NCI-H510A treated with DMSO at 0.1 percent for 48 hours (cell line): ENCODE measurements around the gene BHMT2.

Experiments
- DNase-seq: peaks from one replicate; lab custom pipeline; 2025; lab: John Stamatoyannopoulos, UW

The BHMT2 gene

DNA sequence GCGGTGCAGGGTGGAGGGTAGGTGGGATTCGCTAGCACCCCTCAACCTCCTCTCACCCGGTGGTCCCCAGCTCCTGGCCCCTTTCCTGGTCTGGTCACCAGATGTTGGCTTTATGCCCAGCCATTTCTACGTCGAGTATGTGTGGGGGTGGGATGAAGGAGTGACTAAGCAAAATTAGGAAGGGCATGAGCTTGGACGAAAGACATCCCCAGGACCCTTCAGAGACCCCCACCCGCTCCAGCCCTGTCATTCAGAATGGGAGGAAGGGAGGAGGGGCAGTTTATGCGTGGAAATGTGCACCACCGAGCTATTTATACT is 742 bp downstream of the BHMT2 start:
- peak; percentile 20 for DNase-seq

DNA sequence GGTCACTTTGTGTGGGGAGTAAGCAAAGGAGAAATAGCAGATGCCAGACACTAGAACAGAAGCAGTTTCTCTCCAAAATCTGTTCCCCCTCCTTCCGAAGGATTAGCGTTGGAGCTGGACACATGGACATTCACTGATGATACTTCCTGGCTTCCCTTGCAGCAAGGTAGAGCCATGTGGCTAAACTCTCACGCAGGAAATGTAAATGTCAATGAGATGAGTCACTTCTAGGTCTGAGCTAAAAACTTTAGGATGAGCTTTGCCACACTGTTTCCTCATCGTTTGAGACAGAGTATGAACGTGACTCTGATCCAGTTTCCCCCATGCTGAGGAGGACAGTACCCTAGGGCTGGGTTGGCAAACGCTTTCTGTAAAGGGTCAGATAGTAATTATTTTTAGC is 5.1 kb downstream of the BHMT2 start:
- no peak for DNase-seq

DNA sequence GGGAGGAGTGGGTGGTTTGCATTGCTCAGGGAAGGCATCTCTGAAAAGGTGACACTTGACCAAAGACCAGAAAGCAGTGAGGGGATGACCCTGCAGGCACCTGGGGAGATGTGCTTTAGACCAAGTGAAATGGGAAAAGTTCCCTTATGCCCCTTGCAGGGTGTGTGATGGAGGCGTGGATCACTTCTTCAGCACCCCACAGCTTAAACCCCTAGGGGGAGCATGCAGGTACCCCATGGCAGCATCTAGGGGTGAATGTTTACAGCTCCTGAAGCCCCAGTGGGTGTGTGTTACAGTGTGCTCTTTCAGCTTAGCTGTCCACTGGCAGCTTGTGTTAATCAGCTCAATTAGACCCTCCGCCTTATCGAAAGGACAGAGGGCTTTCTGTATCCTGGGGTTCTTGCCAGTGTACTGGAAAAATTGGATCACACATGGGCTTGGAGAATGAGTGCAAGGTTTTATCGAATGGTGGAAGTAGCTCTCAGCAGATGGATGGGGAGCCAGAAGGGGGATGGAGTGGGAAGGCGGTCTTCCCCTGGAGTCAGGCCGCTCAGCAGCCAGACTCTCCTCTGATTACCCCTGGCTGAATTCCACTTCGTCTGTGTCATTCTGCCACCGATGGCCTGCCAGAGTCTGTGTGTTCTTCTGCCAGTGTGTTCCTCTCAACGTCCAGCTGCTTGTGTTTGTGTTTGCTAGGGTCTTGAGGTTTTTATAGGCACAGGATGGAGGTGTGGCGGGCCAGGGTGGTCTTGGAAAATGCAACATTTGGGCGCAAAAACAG is 6.3 kb downstream of the BHMT2 start:
- DNase-seq = no peak

DNA sequence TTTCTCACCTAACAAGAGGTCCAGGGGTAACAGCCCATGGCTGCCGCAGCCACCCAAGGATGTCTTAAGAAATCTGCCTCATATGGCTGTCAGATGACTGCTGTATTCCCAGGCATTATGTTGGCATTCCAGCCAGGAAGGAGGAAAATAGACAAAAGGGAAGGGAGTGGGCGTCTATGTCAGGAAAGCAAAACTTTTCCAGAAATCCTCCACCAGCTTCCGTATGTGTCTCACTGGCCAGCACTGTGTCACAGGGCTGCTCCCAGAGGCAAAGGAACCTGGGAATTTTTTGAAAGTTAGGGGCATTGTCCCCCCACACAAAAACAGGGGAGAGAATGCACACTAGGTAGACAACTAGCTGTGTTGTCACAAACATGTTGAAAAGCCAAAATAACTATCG is 7.3 kb downstream of the BHMT2 start:
- DNase-seq = no peak

DNA sequence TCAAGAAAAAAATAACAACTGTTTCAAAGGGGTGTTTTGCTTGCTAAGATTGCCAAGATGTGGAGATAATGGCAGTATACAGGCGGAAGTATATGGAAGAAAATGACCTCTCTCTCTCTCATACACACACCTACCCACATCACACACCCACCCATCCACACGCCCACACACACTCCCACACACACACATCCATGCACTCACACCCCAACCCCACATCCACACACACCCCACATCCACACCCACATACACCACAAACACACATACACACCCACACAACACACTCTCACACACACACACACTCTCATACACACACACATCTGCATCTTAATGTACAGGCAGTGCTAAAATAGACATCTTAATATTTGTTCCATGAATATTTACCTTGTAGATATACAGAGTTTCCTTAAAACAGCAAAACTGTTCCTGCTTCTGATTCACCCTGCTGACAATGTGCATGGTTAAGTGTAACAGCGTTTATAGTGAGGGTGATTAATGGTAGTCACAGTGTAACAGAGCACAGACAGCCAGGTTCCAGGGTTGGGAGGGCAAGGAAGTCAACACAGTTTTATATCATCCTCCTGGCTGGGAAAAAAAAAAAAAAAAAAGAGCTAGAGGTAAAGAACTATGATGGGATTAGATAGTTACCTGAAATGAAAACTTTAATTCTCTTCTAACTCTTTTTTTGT is 8.3 kb downstream of the BHMT2 start:
- no peak for DNase-seq

DNA sequence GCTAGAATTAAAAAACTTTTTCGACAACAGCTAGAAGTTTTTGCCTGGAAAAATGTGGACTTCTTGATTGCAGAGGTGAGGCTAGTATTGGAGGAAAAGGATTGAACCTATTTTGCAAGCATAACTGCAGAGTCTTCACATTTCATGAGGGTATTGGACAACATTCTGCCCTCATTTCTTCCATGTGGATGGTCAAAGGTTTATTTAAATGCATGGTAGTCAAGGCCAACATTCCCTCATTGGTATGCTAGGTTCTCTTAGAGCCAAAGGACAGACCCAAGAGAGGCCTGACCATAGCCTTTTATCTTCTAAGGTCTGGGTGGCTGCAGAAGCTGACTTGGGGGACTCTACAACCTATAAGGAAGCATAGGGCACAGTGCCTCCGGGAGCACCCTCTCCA is 11.2 kb downstream of the BHMT2 start:
- DNase-seq = no peak

DNA sequence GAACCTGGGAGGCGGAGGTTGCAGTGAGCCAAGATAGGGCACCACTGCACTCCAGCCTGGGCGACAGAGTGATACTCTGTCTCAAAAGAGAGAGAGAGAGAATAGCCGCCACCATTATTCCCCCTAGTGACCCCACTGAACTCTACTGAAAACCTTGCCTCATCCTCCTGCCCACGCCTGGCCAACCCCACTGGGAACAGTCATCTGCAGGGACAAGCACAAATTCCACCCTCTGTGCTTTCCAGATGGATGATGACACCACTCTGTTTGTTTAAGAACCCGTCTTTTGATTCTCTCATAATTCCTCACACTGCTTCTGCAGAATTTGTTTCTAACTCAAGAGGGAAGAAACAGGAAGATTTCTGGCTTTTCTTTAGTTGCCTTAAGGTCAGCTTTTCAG is 12.2 kb downstream of the BHMT2 start:
- no peak for DNase-seq

GRCh38 chr5:79086116-79086515 is 16.5 kb downstream of the BHMT2 start:
- no peak for DNase-seq

DNA sequence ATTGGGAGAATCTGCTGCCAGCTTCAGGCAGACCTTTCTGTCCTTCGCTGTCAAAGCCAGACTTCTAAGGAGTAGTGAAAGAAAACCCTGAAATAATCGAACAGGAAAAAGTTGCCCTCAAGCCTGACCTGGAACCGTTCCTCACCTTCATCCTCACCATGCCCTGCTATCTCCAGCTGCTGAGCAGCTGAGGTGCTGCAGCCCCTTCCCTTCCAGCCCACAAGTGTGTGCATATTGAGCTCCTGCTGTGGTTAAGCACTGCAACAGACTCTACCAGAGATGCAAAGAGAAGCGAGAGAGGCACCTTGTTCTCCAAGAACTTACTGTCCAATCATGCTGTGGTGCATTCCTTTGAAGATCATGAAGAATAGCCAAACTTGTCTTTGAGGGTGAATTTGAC is 18.9 kb downstream of the BHMT2 start:
- DNase-seq = no peak

DNA sequence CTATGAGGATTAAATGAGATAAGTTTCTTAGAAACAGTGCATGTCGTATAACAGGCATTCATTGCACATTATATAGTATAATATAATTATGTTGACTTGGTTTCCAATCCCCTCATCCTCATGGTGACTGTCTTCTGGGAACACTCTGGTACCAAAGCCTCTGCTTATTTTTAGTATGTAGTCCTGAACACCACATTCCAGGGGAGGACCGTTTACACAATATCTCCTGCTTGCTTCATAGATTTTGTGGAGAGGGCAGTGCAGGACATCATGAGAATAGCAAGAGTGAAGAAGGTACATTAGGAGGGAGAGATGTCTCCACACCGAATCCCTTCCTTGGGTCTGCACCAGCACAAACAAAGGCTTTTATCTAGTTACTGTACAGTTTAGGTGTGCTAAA is 21.5 kb downstream of the BHMT2 start:
- DNase-seq = no peak

DNA sequence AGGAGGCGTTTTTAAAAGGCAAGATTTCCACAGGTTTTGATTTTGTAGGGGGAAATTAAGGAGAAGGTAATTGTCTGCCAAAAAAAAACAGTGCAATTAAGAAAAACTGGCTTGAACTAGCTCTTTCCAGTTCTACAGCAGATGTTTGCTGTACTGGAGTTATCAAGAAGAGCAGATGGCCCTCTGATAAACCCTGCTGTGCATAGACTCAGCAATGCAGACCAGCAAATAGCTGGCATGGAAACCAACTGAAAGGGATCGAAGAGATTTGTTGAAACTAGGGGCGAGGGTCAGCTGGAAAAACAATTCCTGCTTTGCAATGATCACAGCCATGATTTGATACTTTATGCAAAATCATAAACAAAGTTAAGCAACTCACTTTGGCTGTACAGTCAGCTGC is 24.2 kb downstream of the BHMT2 start:
- peak; percentile 25 for DNase-seq

DNA sequence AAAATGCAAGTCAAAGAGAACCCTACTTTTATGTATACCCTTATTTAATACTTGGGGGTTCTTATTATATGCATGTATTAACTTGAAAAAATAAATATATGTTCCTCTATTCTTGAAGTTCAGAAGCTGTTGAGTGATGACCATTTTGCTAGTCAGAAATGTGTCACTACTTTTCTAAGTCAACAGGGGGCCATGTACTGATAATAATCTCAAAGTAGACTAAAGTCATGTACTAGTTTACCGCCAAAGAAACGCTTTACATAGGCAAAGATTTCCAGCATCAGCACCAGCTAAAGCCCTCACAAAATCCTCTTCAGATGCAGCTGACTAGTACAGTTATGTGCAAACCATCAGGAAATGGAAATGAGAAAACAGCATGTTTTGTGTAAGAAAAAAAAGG is 36.3 kb downstream of the BHMT2 start:
- DNase-seq = no peak

- DNase-seq = no peak
Measured at GRCh38 chr5:79107020-79107796, 37.6 kb downstream of the BHMT2 start.

DNA sequence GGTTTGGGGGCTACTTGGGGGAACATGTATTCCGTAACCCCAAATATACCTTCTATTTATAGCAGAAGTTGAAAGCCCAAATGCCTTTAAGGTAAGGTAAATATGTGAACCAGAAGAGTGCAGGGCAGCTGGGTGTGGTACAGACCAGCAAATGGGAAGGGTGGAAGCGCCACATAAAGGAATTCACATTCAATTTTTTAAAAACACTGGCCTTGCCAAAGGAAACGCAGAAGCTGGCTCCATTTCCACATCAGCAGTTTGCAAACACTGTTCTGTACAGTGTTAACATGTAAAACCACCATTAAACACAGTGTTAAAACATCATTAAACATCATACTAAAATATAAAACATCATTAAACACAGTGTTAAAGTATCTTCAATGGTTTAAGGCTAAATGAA is 38.5 kb downstream of the BHMT2 start:
- DNase-seq = no peak

DNA sequence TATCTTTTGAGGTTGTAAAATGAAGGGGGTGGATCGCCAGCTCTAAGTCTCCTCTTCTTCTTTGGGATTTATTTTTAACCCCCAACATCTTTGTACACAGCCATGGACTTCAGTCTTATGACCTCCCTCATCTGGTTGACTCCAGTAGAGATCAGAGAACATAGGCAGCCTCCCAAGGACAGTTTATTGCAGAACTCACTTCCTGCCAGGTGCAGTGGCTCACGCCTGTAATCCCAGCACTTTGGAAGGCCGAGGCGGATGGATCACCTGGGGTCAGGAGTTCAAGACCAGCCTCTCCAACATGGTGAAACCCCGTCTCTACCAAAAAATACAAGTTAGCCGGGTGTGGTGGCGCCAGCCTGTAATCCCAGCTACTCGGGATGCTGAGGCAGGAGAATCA is 39.2 kb downstream of the BHMT2 start:
- no peak for DNase-seq

DNA sequence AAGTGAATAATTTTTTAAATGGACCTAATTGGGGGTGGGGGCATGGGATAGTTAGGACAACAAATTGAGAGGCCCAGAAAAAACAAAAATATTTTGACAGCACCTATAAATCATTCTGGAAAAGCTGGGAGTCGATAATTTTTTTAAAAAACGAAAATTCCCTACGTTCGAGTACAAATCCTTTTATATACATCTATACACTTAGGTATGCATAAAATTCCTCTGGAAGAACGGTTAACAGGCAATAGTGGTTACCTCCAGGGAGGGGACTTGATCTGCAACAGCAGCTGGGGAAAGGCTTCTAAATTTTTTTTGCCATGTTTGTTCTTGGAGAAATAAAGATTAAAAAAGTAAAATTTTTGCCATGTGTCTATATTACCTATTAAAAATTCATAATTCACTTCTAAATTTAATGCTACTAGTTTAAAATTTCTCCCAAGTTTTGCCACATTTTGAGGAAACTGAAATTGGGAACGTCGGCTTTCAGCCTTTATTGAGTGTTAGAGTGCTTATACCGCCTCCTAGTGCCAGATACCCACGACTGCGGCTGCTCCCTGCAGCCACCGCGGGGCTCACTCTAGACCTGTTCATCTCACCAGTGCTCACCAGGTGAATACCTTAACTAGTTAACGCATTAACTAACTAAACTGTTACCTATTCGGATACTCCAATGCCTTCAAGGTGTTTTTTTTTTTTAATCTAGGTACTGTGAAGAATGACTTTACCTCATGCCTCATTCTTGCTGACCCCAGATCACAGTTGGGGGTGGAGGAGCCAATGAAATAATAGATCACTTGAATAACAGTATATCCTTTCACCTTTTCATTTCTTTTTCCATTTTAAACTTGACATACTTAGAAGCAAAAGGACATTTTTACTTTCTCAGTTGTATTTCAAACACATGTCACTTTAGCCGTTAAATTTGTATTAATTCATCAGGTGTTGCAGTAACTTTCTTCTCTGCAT is 40.2 kb downstream of the BHMT2 start:
- no peak for DNase-seq

DNA sequence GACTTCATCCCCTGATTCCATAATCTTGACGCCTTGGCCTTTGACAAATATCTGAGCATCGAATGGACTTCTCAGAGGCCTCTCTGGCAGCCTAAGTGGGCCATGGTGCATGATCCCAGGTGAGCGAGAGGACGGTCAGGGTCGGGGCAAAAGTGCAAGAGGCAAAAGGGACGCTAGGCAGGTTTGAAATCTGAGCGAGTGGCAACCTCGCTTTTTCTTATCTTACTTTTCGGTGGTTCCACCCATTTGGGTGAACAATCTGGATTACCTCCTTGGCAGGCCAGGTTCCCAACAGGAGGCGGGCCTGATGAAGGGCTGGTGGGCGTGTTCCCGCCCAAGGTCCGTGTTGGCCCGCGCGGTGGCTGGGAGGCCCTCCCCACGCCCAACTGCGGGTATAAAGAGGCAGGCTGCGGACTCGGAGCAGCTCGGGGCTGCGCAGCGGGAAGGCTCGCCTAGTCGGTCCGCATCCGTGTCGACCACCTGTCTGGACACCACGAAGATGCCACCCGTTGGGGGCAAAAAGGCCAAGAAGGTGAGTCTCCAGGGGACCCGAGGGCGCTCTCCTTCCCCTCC is 41.9 kb downstream of the BHMT2 start, which contains the start of gene BHMT:
Gene BHMT (plus strand): TSS at position 423 of the 573 bp plus-strand sequence. CDS start 77 bp downstream, at position 500.
- DNase-seq = no peak

GRCh38 chr5:79111960-79112702 is 42.6 kb downstream of the BHMT2 start:
- DNase-seq = no peak

GRCh38 chr5:79112703-79113058 is 43.1 kb downstream of the BHMT2 start:
- no peak for DNase-seq

DNA sequence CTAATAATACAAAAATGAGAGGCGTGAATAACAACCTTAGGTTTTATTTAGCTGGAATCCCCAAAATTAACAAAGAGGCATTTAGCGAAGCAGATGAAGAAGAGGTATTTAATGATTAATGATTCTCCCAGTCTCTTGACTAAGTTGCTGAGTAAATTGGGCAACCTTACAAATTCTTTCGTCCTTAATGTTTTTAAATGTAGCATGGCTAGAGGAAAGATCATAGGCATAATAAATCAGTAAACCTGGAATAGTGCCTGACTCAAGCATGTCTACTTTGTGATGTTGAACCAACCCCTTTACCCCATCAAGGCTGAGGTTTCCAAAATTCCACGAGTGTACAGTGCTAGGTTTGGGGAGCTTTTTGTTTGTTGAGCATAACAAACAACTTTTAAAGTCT is 49.9 kb downstream of the BHMT2 start:
- no peak for DNase-seq

DNA sequence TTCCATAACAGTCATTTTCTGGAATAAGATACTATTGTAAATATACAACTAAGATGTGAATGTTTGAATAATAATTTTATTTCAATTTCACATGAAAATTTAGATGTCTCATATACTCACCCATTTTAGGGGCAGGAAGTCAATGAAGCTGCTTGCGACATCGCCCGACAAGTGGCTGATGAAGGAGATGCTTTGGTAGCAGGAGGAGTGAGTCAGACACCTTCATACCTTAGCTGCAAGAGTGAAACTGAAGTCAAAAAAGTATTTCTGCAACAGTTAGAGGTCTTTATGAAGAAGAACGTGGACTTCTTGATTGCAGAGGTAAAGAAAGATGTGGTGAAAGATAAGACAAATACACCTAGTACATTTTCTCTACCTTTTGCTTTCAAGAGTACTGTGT is 50.7 kb downstream of the BHMT2 start:
- DNase-seq = no peak
